AG04450 (cell line): ENCODE results near the gene CCL4L2. TPM values are rescaled to one million over a fixed set of nuclear protein-coding genes. Genes with fewer than 3 reads are reported as not detected.
"Not testable (repeated sequence)": the region's sequence is repeated elsewhere in the genome, so short reads cannot be mapped to it uniquely, and the experiment has no call there.

Experiments
- CTCF ChIA-PET: fragments of 300-600, 350-600 bp; formaldehyde crosslinking; extraction: SDS; loops from one replicate; lab custom pipeline; 2022; ENCODE audit warnings: antibody characterized with exemption, inconsistent platforms; lab: Charles Lee
- POLR2A ChIA-PET: fragments of 350-600 bp; formaldehyde crosslinking; extraction: SDS; loops from one replicate; lab custom pipeline; 2021; ENCODE audit warnings: antibody characterized with exemption, inconsistent platforms; lab: Yijun Ruan, JAX
- DNase-seq: peaks from one replicate; pipeline ENCODE4 v3.0.0-alpha.2; 2011; ENCODE audit warnings: low read depth, low spot score
- H3K27ac ChIP-seq: one replicate; pipeline ENCODE4 v1.5.1; 2012; ENCODE audit warnings: low read depth, low read length, control low read depth
- H3K27me3 ChIP-seq: one replicate; pipeline ENCODE4 v1.6.0; 2012; ENCODE audit warnings: low read length; ENCODE audit not compliant: control insufficient read depth, insufficient read depth
- H3K4me3 ChIP-seq: 2 replicates; pipeline ENCODE4 v1.5.1; 2011; ENCODE audit warnings: mild to moderate bottlenecking, low read depth, low read length, control low read depth
- H3K9me3 ChIP-seq: 2 replicates; pipeline ENCODE4 v1.5.1; 2012; ENCODE audit warnings: low read length; ENCODE audit not compliant: control insufficient read depth, insufficient read depth
- CTCF ChIP-seq: IDR thresholded peaks from 2 replicates; pipeline ENCODE4 v1.5.1; 2011; ENCODE audit warnings: low read depth, low read length, control low read depth, inconsistent platforms
- polyA plus RNA-seq: library from polyadenylated mRNA; depleted of rRNA; stranded (reverse); fragments of >200 nt; gene quantifications from 2 replicates; pipeline ENCODE4 v1.2.3, GENCODE V29; 2011

Gene CCL4L2
- polyA plus RNA-seq, 1 experiment = not detected

- TF ChIP-seq CTCF = no peak
- Histone ChIP-seq H3K9me3 (peaks cover 10% of the 10 kb centered on the region), H3K27me3 (peaks cover 23% of the 10 kb centered on the region), H3K27ac (peak overlapping the region; percentile 47), H3K4me3 (peak overlapping the region; percentile 73)
- POLR2A ChIA-PET = no interaction called here
- no peak for DNase-seq
- CTCF ChIA-PET = interaction anchor here (0.6 to 2.9 kb wide), 3 partner anchors 35 to 929 kb away, joined by 4 to 38 read pairs (median 6); no protein-coding TSS in a partner anchor
Measured at GRCh38 chr17:36184023-36184765, 26.7 kb upstream of the CCL4L2 start.

- H3K9me3 ChIP-seq = peaks cover 10% of the 10 kb centered on the region
- H3K4me3 ChIP-seq = no peak overlapping the region
- peaks cover 23% of the 10 kb centered on the region for H3K27me3 ChIP-seq
- TF ChIP-seq CTCF = no peak
- no peak overlapping the region for H3K27ac ChIP-seq
- POLR2A ChIA-PET = no interaction called here
- DNase-seq = no peak
- CTCF ChIA-PET = no interaction called here
Measured at GRCh38 chr17:36185416-36185815, 25.4 kb upstream of the CCL4L2 start.

DNA sequence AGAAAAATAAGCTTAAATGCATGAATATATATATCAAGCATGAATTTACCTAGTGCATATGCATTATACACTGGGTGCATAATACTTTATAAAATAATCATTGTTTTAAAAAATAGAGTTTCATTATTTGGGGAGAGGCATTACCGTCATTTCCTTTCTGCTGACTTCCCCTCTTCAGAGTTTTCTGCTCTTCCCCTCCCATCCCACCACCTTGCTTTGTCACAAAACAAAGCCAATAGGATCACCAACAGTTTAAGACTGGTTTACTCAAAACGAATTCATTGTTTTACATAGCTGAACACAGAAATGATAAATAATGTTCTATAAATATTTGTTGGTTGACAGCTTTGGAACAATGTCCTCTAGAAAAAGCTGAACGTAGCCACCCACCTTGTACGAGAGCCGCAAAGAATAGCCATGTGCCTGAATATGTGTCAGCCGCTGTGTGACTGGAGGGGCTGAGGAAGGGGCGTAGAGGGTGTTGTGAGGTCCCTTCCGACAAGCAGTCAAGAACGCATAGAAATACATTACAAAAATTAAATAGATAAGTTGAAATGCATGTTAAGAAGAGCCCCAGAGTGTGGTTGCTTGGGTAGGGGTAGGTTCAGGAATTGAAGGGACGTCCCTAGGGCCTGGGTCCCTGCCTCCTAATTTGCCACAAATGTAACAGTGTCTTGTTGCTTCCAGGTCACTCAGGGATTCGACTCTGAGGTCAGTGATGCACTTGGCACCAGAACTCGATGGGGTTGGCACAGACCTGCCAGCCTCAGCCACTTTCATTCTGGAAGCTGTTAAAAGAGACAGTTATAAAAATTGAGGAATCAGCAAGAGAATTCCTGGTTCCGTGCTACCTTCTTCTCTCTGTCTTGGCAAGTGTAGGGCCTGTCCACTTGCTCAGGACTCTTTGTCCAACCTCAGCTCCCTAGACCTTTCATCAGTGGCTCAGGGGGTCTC lies 23.8 kb upstream of the CCL4L2 start:
- POLR2A ChIA-PET, DNase-seq, H3K27ac ChIP-seq, H3K4me3 ChIP-seq: not testable (repeated sequence)
- H3K9me3 ChIP-seq = peaks cover 10% of the 10 kb centered on the region
- H3K27me3 ChIP-seq = peaks cover 16% of the 10 kb centered on the region
- CTCF ChIA-PET = interaction anchor here (0.8 to 1.0 kb wide), 2 partner anchors 37 to 39 kb away, joined by 3 to 4 read pairs; no protein-coding TSS in a partner anchor

DNA sequence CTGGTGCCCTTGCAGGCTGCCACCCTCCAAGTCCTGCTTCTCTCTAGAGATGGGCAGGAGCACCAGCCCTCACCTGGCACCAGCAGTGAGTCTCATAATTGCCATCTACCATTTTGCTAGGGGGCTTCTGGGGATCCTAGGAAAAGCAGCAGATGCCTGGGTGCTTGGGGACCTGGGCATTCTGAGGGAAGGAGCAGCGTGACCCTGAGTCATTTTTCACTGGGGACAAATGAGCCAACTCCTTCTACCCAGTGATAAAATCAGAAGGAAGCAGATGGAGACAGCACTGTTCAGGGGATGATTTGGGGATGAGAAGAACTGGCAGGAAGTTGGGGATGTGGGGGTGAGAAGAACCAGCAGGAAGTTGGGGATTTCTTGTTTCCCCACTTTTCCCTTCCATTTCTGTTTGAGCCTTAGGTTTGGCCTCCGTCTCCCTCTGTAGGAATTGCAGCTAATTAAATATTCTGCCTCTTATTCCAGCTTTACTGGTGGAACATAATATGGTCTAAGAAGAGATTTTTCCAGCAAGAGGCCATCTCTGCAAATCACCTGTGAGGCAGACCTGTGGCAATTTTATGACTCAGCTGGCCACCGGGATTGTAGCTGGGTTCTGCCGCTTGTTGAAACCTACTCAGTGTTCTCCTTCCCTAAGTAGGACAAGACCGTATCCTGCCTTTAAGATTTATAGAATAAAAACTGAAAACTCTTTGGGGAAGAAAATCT lies 22.8 kb upstream of the CCL4L2 start:
- not testable (repeated sequence) for H3K4me3 ChIP-seq, DNase-seq, H3K9me3 ChIP-seq, H3K27me3 ChIP-seq, H3K27ac ChIP-seq
- ChIA-PET POLR2A (interaction anchor here (0.5 kb wide), 1 partner anchor 18 kb away, joined by 5 read pairs; no protein-coding TSS in a partner anchor), CTCF (interaction anchor here (1.4 kb wide), 1 partner anchor 39 kb away, joined by 4 read pairs; no protein-coding TSS in a partner anchor)

DNA sequence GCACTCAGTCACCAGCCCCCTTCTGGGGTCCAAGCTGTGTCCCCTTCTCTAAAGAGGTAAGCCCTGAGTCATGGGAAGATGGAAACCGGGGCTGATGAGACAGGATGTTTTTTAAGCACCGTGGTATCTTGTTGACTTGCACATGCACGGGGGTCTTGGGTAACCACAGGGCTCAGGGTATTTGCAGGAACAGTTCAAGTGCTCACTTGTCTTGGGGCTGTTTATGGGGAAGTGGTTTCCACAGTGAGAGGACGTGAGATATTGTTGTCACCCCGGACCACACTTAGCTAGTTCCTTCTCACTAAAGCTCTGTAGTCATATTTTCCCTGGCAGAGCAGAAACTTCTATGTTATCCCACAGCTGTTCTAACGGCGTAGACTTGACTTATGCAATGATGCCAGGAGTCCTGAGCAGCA lies 22.0 kb upstream of the CCL4L2 start:
- no peak for DNase-seq
- no peak overlapping the region for H3K27ac ChIP-seq
- no peaks in the 10 kb centered on the region for H3K27me3 ChIP-seq
- CTCF ChIA-PET = interaction anchor here (1.4 kb wide), 1 partner anchor 40 kb away, joined by 4 read pairs; no protein-coding TSS in a partner anchor
- H3K9me3 ChIP-seq = no peaks in the 10 kb centered on the region; the same call in 1 of the 2 replicates
- POLR2A ChIA-PET = interaction anchor here (0.5 kb wide), 1 partner anchor 18 kb away, joined by 5 read pairs; no protein-coding TSS in a partner anchor
- H3K4me3 ChIP-seq = no peak overlapping the region
- no peak for TF ChIP-seq CTCF

GRCh38 chr17:36189993-36190392 lies 20.9 kb upstream of the CCL4L2 start:
- POLR2A ChIA-PET, CTCF ChIA-PET, H3K4me3 ChIP-seq, H3K27me3 ChIP-seq, H3K27ac ChIP-seq, H3K9me3 ChIP-seq, DNase-seq: not testable (repeated sequence)

- DNase-seq, H3K9me3 ChIP-seq, H3K27ac ChIP-seq, POLR2A ChIA-PET, H3K4me3 ChIP-seq, H3K27me3 ChIP-seq: not testable (repeated sequence)
- CTCF ChIA-PET = interaction anchor here (0.7 kb wide), 1 partner anchor 1791 kb away, joined by 4 read pairs; no protein-coding TSS in a partner anchor
Measured at GRCh38 chr17:36190549-36191330, 20.1 kb upstream of the CCL4L2 start.
